Liver (tissue), 9 donors: ENCODE data around the gene CARD19. TPM values are rescaled to one million over a fixed set of nuclear protein-coding genes. Genes with fewer than 3 reads are reported as not detected.

Experiments used
- DNase-seq: peaks from one replicate; pipeline ENCODE4 v3.0.0-alpha.2; 2017; ENCODE audit warnings: low spot score
- H3K27ac ChIP-seq, 2 donors: one replicate each; pipeline ENCODE4 v1.7.0; 2013; ENCODE audit warnings: inconsistent platforms in 2 of 2, low read length in 2 of 2, control low read depth in 1 of 2, low read depth in 1 of 2, mild to moderate bottlenecking in 1 of 2
- H3K27me3 ChIP-seq, 4 donors: one replicate each; pipeline versions ENCODE4 v1.6.1 to v1.7.0; 2013; ENCODE audit warnings: low read length in 3 of 4, inconsistent platforms in 1 of 4, mild to moderate bottlenecking in 1 of 4, moderate library complexity in 1 of 4; ENCODE audit not compliant: control insufficient read depth in 4 of 4, insufficient read depth in 4 of 4
- H3K36me3 ChIP-seq, 4 donors: one replicate each; pipeline versions ENCODE4 v1.6.1 to v1.7.0; 2013; ENCODE audit warnings: low read length in 3 of 4, mild to moderate bottlenecking in 3 of 4, low read depth in 1 of 4, moderate library complexity in 1 of 4; ENCODE audit not compliant: control insufficient read depth in 4 of 4, insufficient read depth in 3 of 4
- H3K4me1 ChIP-seq, 4 donors: one replicate each; pipeline versions ENCODE4 v1.6.1 to v1.7.0; 2013; ENCODE audit warnings: low read length in 3 of 4, mild to moderate bottlenecking in 3 of 4, moderate library complexity in 1 of 4; ENCODE audit not compliant: control insufficient read depth in 4 of 4, insufficient read depth in 4 of 4
- H3K4me3 ChIP-seq, 3 donors: one replicate each; pipeline versions ENCODE4 v1.6.1 to v1.7.0; 2013; ENCODE audit warnings: low read length in 3 of 3, control low read depth in 1 of 3, low read depth in 1 of 3, mild to moderate bottlenecking in 1 of 3
- H3K9ac ChIP-seq, 2 donors: one replicate each; pipeline ENCODE4 v1.7.0; 2013; ENCODE audit warnings: low read length in 2 of 2, mild to moderate bottlenecking in 2 of 2, moderate library complexity in 2 of 2, control low read depth in 1 of 2, low read depth in 1 of 2
- H3K9me3 ChIP-seq, 4 donors: one replicate each; pipeline versions ENCODE4 v1.6.1 to v1.7.0; 2013; ENCODE audit warnings: low read length in 3 of 4; ENCODE audit not compliant: control insufficient read depth in 4 of 4
- EGR1 ChIP-seq, 2 donors: IDR thresholded peaks; 2 replicates each; pipeline ENCODE4 v1.6.1; 2016 to 2018; ENCODE audit warnings: antibody characterized with exemption in 2 of 2, low read depth in 2 of 2
- FOXA1 ChIP-seq: IDR thresholded peaks from 2 replicates; pipeline ENCODE4 v1.6.1; 2016; ENCODE audit warnings: antibody characterized with exemption
- FOXA2 ChIP-seq: IDR thresholded peaks from 2 replicates; pipeline ENCODE4 v1.6.1; 2016; ENCODE audit warnings: antibody characterized with exemption
- GABPA ChIP-seq, 2 donors: IDR thresholded peaks in 1 of 2; conservative IDR thresholded peaks in 1 of 2; 2 replicates each; pipeline ENCODE4 v1.6.1; 2016; ENCODE audit warnings: antibody characterized with exemption in 2 of 2, mild to moderate bottlenecking in 1 of 2, moderate library complexity in 1 of 2
- HNF4A ChIP-seq, 2 donors: conservative IDR thresholded peaks; 2 replicates each; pipeline ENCODE4 v1.6.1; 2016; ENCODE audit warnings: antibody characterized with exemption in 2 of 2, mild to moderate bottlenecking in 2 of 2
- HNF4G ChIP-seq: IDR thresholded peaks from 2 replicates; pipeline ENCODE4 v1.6.1; 2016; ENCODE audit warnings: antibody characterized with exemption
- JUND ChIP-seq, 2 donors: IDR thresholded peaks; 2 replicates each; pipeline ENCODE4 v1.6.1; 2016; ENCODE audit warnings: antibody characterized with exemption in 2 of 2
- NR2F2 ChIP-seq: IDR thresholded peaks from 2 replicates; pipeline ENCODE4 v1.6.1; 2016; ENCODE audit warnings: antibody characterized with exemption
- RAD21 ChIP-seq, 2 donors: IDR thresholded peaks; 2 replicates each; pipeline ENCODE4 v1.6.1; 2016; ENCODE audit warnings: antibody characterized with exemption in 2 of 2, mild to moderate bottlenecking in 2 of 2
- RXRA ChIP-seq, 2 donors: IDR thresholded peaks; 2 replicates each; pipeline ENCODE4 v1.6.1; 2017 to 2018; ENCODE audit warnings: antibody characterized with exemption in 2 of 2, mild to moderate bottlenecking in 1 of 2
- SP1 ChIP-seq: IDR thresholded peaks from 2 replicates; pipeline ENCODE4 v1.6.1; 2018; ENCODE audit warnings: antibody characterized with exemption, mild to moderate bottlenecking
- TAF1 ChIP-seq: conservative IDR thresholded peaks from 2 replicates; pipeline ENCODE4 v1.6.1; 2016; ENCODE audit warnings: antibody characterized with exemption, mild to moderate bottlenecking
- YY1 ChIP-seq: IDR thresholded peaks from 2 replicates; pipeline ENCODE4 v1.6.1; 2016; ENCODE audit warnings: antibody characterized with exemption, mild to moderate bottlenecking
- WGBS: extraction: QIAGEN DNeasy Blood & Tissue Kit; methylation state at CpG from one replicate; pipeline ENCODE4 v1.1.7; 2013; 5-methylcytosine and 5-hydroxymethylcytosine counted together
- polyA plus RNA-seq, 2 donors: library from polyadenylated mRNA; stranded (reverse) in 1 of 2; unstranded in 1 of 2; fragments of 200-250 nt in 1 of 2; fragments of >200 nt in 1 of 2; fragmentation: Nextera tagmentation in 1 of 2; extraction: Ambion mirVana in 1 of 2; gene quantifications; one replicate each; pipeline versions ENCODE4 v1.2.1 to v1.2.3, GENCODE V29; 2013 to 2015
- total RNA-seq, 2 donors: library from RNA; depleted of rRNA; stranded (reverse); fragments of >200 nt; gene quantifications; one replicate each; pipeline ENCODE4 v1.2.3, GENCODE V29; 2014
- TF ChIP-seq, protein P1 (sequence below): fragments of 150-350 bp; IDR thresholded peaks from 2 replicates; pipeline ENCODE4 v1.5.1; 2017; ENCODE audit warnings: improper control_type of control experiment, low read depth, low read length; ENCODE audit not compliant: missing input control
- TF ChIP-seq, protein P2 (sequence below): IDR thresholded peaks from 2 replicates; pipeline ENCODE4 v1.6.1; 2016; ENCODE audit warnings: antibody characterized with exemption
- TF ChIP-seq, protein P3 (sequence below): IDR thresholded peaks from 2 replicates; pipeline ENCODE4 v1.6.1; 2016; ENCODE audit warnings: antibody characterized with exemption
- TF ChIP-seq, protein P4 (sequence below): IDR thresholded peaks from 2 replicates; pipeline ENCODE4 v1.6.1; 2016; ENCODE audit warnings: antibody characterized with exemption, mild to moderate bottlenecking
- TF ChIP-seq, protein P5 (sequence below): IDR thresholded peaks from 2 replicates; pipeline ENCODE4 v1.6.1; 2016; ENCODE audit warnings: antibody characterized with exemption
- donor health status: healthy.
- donor health status: healthy.
- donor health status: healthy.
- donor health status: healthy.
- donor health status: healthy.

Gene CARD19
- total and polyA plus RNA-seq, 4 donors, result 13.0 to 18.2 (median 16.3) TPM

DNA sequence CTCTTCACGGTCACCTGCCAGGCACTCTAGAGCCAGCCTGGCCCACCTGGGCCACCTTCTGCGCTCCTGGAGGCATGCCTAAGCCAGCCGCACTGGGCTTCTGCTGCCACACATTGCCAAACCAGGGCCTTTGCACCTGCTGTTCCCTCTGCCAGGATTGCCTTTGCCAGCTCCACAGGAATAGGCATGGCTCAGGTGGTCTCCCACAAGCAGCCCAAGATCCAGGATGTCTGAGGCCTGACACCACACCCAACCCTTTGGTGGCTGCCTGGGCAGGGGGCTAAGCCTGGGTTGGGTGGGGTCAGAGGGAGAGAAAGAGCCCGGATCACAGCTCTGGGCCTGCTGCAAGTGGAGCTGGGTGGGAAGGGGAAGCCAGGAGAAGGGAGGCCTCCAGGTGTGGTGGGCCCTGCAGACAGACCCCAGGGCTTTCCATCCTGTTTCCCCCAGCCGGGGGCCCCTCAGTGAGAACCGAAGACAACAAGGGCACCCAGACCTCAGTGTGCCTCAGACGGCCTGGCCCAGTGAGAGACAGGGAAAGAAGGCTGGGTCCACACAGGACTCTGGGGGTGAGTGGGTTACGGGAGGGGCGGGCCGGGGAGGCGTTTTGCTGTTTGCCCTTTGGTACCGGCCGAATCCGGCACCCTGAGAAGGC, 38.2 kb upstream of the CARD19 start:
- H3K9ac ChIP-seq, result no peak overlapping the region
- H3K36me3 ChIP-seq, result no peaks in the 10 kb centered on the region
- no peaks in the 10 kb centered on the region for H3K9me3 ChIP-seq
- no peaks in the 10 kb centered on the region for H3K27me3 ChIP-seq
- H3K27ac ChIP-seq, result peak overlapping the region in 1 of 2 donors; percentile 4
- no peak overlapping the region for H3K4me3 ChIP-seq
- H3K4me1 ChIP-seq, result peaks cover 9 to 40% (median 30%) of the 10 kb centered on the region in 4 donors
- no peak for DNase-seq
- 58% methylated on average over 14 of the region's 14 CpGs for WGBS
- TF ChIP-seq RXRA (IDR thresholded peaks at IDR 0.05), result no peak
- no peak for TF ChIP-seq FOXA2
- TF ChIP-seq, protein P1, sequence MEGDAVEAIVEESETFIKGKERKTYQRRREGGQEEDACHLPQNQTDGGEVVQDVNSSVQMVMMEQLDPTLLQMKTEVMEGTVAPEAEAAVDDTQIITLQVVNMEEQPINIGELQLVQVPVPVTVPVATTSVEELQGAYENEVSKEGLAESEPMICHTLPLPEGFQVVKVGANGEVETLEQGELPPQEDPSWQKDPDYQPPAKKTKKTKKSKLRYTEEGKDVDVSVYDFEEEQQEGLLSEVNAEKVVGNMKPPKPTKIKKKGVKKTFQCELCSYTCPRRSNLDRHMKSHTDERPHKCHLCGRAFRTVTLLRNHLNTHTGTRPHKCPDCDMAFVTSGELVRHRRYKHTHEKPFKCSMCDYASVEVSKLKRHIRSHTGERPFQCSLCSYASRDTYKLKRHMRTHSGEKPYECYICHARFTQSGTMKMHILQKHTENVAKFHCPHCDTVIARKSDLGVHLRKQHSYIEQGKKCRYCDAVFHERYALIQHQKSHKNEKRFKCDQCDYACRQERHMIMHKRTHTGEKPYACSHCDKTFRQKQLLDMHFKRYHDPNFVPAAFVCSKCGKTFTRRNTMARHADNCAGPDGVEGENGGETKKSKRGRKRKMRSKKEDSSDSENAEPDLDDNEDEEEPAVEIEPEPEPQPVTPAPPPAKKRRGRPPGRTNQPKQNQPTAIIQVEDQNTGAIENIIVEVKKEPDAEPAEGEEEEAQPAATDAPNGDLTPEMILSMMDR, result no peak
- TF ChIP-seq HNF4G, result no peak
- no peak for TF ChIP-seq EGR1 (IDR thresholded peaks at IDR 0.05; ENCODE audit: low read depth in 2 of 2)
- TF ChIP-seq YY1, result no peak
- no peak for TF ChIP-seq RAD21 (IDR thresholded peaks at IDR 0.05)
- no peak for TF ChIP-seq JUND (IDR thresholded peaks at IDR 0.05)
- TF ChIP-seq, protein P2, sequence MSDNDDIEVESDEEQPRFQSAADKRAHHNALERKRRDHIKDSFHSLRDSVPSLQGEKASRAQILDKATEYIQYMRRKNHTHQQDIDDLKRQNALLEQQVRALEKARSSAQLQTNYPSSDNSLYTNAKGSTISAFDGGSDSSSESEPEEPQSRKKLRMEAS, result no peak
- TF ChIP-seq SP1, result no peak
- TF ChIP-seq, protein P3, sequence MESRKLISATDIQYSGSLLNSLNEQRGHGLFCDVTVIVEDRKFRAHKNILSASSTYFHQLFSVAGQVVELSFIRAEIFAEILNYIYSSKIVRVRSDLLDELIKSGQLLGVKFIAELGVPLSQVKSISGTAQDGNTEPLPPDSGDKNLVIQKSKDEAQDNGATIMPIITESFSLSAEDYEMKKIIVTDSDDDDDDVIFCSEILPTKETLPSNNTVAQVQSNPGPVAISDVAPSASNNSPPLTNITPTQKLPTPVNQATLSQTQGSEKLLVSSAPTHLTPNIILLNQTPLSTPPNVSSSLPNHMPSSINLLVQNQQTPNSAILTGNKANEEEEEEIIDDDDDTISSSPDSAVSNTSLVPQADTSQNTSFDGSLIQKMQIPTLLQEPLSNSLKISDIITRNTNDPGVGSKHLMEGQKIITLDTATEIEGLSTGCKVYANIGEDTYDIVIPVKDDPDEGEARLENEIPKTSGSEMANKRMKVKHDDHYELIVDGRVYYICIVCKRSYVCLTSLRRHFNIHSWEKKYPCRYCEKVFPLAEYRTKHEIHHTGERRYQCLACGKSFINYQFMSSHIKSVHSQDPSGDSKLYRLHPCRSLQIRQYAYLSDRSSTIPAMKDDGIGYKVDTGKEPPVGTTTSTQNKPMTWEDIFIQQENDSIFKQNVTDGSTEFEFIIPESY, result no peak
- TF ChIP-seq, protein P4, sequence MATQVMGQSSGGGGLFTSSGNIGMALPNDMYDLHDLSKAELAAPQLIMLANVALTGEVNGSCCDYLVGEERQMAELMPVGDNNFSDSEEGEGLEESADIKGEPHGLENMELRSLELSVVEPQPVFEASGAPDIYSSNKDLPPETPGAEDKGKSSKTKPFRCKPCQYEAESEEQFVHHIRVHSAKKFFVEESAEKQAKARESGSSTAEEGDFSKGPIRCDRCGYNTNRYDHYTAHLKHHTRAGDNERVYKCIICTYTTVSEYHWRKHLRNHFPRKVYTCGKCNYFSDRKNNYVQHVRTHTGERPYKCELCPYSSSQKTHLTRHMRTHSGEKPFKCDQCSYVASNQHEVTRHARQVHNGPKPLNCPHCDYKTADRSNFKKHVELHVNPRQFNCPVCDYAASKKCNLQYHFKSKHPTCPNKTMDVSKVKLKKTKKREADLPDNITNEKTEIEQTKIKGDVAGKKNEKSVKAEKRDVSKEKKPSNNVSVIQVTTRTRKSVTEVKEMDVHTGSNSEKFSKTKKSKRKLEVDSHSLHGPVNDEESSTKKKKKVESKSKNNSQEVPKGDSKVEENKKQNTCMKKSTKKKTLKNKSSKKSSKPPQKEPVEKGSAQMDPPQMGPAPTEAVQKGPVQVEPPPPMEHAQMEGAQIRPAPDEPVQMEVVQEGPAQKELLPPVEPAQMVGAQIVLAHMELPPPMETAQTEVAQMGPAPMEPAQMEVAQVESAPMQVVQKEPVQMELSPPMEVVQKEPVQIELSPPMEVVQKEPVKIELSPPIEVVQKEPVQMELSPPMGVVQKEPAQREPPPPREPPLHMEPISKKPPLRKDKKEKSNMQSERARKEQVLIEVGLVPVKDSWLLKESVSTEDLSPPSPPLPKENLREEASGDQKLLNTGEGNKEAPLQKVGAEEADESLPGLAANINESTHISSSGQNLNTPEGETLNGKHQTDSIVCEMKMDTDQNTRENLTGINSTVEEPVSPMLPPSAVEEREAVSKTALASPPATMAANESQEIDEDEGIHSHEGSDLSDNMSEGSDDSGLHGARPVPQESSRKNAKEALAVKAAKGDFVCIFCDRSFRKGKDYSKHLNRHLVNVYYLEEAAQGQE, result no peak
- TF ChIP-seq TAF1, result no peak
- no peak for TF ChIP-seq GABPA (IDR thresholded peaks at IDR 0.05 in 1 of 2, conservative IDR thresholded peaks at IDR 0.05 in 1 of 2)
- TF ChIP-seq, protein P5, sequence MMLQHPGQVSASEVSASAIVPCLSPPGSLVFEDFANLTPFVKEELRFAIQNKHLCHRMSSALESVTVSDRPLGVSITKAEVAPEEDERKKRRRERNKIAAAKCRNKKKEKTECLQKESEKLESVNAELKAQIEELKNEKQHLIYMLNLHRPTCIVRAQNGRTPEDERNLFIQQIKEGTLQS, result no peak
- no peak for TF ChIP-seq NR2F2
- TF ChIP-seq FOXA1, result no peak
- no peak for TF ChIP-seq HNF4A (conservative IDR thresholded peaks at IDR 0.05)
